ENCODE results near the gene DRD3. TPM values are rescaled to one million over a fixed set of nuclear protein-coding genes. Genes with fewer than 3 reads are reported as not detected.

DRD3 gene
- total RNA-seq, 1 donor from 2014 or later: not detected

Other genes starting within 250 kb of the DRD3 start
- gene ZDHHC23, start 231.0 kb downstream of the DRD3 start, total RNA-seq: 3.0 TPM
- gene CCDC191, start 122.5 kb downstream of the DRD3 start, total RNA-seq: 1.6 TPM
- 19.8 TPM for gene QTRT2, start 122.3 kb downstream of the DRD3 start, total RNA-seq
- gene ZNF80, start 58.5 kb upstream of the DRD3 start, total RNA-seq: not detected
- 0.08 TPM for gene TIGIT, start 115.0 kb upstream of the DRD3 start, total RNA-seq